GM18517 (cell line): ENCODE results near the gene KIF5A.

Source experiments
- ATAC-seq: cut with Tn5 transposase; IDR thresholded peaks from one replicate; pipeline ENCODE4 v1.9.1; 2021; ENCODE audit warnings: mild to moderate bottlenecking, moderate library complexity; ENCODE audit not compliant: unreplicated experiment

Gene KIF5A

GRCh38 chr12:57519796-57520052, 30.1 kb upstream of the KIF5A start:
- ATAC-seq = no peak

- peak; percentile 60 for ATAC-seq
Observed at GRCh38 chr12:57520053-57520818, 29.6 kb upstream of the KIF5A start, which contains the start of gene DDIT3. DDIT3 (minus strand) TSS chr12:57520514; CDS start chr12:57517406, 3,108 bp downstream.

GRCh38 chr12:57521525-57522010, 28.3 kb upstream of the KIF5A start:
- ATAC-seq = no peak

- peak; percentile 48 for ATAC-seq
Observed at GRCh38 chr12:57522011-57522886, 27.6 kb upstream of the KIF5A start, which contains the start of gene MBD6. MBD6 (plus strand) TSS chr12:57522824; CDS start chr12:57524304, 1,480 bp downstream.

GRCh38 chr12:57522887-57523705, 26.7 kb upstream of the KIF5A start:
- ATAC-seq = no peak

GRCh38 chr12:57523706-57524614, 25.9 kb upstream of the KIF5A start:
- no peak for ATAC-seq

GRCh38 chr12:57524814-57525614, 24.8 kb upstream of the KIF5A start:
- ATAC-seq = no peak

- ATAC-seq = no peak
Observed at GRCh38 chr12:57525615-57526383, 24.0 kb upstream of the KIF5A start.

- ATAC-seq = no peak
Observed at GRCh38 chr12:57526477-57527126, 23.2 kb upstream of the KIF5A start.

GRCh38 chr12:57527184-57527583, 22.7 kb upstream of the KIF5A start:
- no peak for ATAC-seq

GRCh38 chr12:57528176-57528575, 21.7 kb upstream of the KIF5A start:
- ATAC-seq = no peak

GRCh38 chr12:57528831-57529555, 20.9 kb upstream of the KIF5A start:
- ATAC-seq = no peak

- ATAC-seq = no peak
Observed at GRCh38 chr12:57529831-57530230, 20.0 kb upstream of the KIF5A start.

GRCh38 chr12:57530396-57531142, 19.3 kb upstream of the KIF5A start:
- ATAC-seq = no peak

GRCh38 chr12:57531836-57532235, 18.0 kb upstream of the KIF5A start:
- ATAC-seq = no peak

- ATAC-seq = no peak
Observed at GRCh38 chr12:57533108-57533507, 16.7 kb upstream of the KIF5A start.

- ATAC-seq = no peak
Observed at GRCh38 chr12:57534250-57534649, 15.6 kb upstream of the KIF5A start.
